Vagina (tissue), 2 donors: ENCODE data around the gene CEP152.

Experiments
- POLR2A ChIP-seq, 2 donors: fragments of 450-650 bp; IDR thresholded peaks; one replicate each; pipeline ENCODE4 v1.6.1; 2017; ENCODE audit warnings: antibody characterized with exemption in 2 of 2, mild to moderate bottlenecking in 2 of 2, moderate library complexity in 2 of 2
- POLR2AphosphoS5 ChIP-seq, 2 donors: sonication (generic); formaldehyde crosslinking; IDR thresholded peaks; one replicate each; pipeline ENCODE4 v1.9.0; 2017; ENCODE audit warnings: antibody characterized with exemption in 2 of 2, mild to moderate bottlenecking in 2 of 2, low read depth in 1 of 2; ENCODE audit not compliant: insufficient read depth in 1 of 2
- TF ChIP-seq, protein P1 (sequence below), 3 experiments: fragments of 450-650 bp in 2 of 3; fragments of 200-600 bp in 1 of 3; sonication (generic) in 1 of 3; IDR thresholded peaks; one replicate each; pipeline ENCODE4 v1.5.1; 2017 to 2019; ENCODE audit warnings: antibody characterized with exemption in 3 of 3, mild to moderate bottlenecking in 2 of 3, moderate library complexity in 2 of 3

DNA sequence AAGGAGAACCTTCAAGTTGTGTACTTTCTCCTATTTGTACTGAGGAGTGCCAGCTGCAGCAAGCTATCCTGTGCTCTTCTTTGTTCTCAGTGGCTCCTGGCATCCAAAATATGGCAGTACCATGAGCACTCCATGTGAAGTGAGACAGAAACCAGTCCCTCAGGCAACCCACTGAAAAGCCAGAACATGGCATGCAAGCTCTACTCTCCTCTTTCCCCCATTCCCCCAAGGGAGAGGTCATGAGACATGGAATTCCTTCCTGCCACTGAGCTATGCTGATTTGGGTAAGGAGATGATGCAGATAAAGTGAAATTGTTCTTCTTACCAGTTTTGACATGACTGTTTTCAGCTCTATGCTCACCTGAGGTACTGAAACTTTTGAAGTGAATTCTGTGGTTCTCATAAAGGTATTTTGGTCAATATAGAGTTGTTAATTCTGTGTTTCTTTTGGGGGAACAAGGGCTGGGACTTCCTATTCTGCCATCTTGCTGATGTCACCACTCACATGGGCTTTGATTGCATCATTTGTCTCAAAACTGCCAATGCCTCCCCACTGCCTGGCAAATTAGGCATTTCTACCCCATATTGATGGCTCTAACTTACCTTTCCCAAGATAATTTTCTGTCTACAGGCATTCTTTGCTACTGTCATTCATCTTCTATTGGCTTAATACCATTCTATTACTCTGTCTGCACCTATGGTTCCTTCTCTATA, 22.8 kb upstream of the CEP152 start:
- no peak for TF ChIP-seq POLR2A (IDR thresholded peaks at IDR 0.05)
- TF ChIP-seq, protein P1, sequence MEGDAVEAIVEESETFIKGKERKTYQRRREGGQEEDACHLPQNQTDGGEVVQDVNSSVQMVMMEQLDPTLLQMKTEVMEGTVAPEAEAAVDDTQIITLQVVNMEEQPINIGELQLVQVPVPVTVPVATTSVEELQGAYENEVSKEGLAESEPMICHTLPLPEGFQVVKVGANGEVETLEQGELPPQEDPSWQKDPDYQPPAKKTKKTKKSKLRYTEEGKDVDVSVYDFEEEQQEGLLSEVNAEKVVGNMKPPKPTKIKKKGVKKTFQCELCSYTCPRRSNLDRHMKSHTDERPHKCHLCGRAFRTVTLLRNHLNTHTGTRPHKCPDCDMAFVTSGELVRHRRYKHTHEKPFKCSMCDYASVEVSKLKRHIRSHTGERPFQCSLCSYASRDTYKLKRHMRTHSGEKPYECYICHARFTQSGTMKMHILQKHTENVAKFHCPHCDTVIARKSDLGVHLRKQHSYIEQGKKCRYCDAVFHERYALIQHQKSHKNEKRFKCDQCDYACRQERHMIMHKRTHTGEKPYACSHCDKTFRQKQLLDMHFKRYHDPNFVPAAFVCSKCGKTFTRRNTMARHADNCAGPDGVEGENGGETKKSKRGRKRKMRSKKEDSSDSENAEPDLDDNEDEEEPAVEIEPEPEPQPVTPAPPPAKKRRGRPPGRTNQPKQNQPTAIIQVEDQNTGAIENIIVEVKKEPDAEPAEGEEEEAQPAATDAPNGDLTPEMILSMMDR (IDR thresholded peaks at IDR 0.05): no peak
- TF ChIP-seq POLR2AphosphoS5 (IDR thresholded peaks at IDR 0.05; ENCODE audit: insufficient read depth in 1 of 2, low read depth in 1 of 2): no peak
